ENCODE results near the gene LYZL6. TPM values are rescaled to one million over a fixed set of nuclear protein-coding genes. Genes with fewer than 3 reads are reported as not detected.

Gene LYZL6
- total and polyA plus RNA-seq, 2 experiments from 2014 or later = not detected

DNA sequence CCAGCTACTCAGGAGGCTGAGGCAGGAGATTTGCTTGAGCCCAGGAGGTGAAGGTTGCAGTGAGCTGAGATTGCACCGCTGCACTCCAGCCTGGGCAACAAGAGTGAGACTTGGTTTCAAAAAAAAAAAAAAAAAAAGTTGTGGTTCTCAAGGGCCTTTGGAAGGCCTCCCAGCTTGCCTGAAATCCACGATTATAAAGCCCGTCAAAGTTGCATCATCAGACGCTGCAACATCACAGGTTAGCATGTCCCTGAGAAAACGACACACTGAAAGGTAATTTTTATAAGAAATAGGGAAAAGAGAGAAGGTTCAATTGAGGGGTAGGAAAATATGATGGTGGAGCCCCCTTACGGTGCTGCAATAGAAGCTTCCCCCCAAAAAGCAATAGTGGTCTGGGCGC is 4.6 kb upstream of the LYZL6 start:
- H3K4me3 ChIP-seq = no peak overlapping the region
- no peaks in the 10 kb centered on the region for H3K36me3 ChIP-seq (replicated peaks; ENCODE audit: insufficient read depth, low read depth)
- no peaks in the 10 kb centered on the region for H4K20me1 ChIP-seq (ENCODE audit: insufficient read depth, poor library complexity, severe bottlenecking)
- WGBS (ENCODE audit: low lambda C conversion rate, missing lambda C conversion rate) = 90% methylated on average over 7 of the region's 7 CpGs
- H3K4me2 ChIP-seq = no peak overlapping the region
- H3K79me2 ChIP-seq = no peaks in the 10 kb centered on the region
- no peak for DNase-seq (ENCODE audit: low spot score)
- H3K27ac ChIP-seq = no peak overlapping the region
- no peaks in the 10 kb centered on the region for H3K9me2 ChIP-seq (replicated peaks; ENCODE audit: insufficient read depth)
- no peaks in the 10 kb centered on the region for H3K9me3 ChIP-seq (ENCODE audit: low read depth)
- peaks cover 3% of the 10 kb centered on the region for H3K4me1 ChIP-seq (ENCODE audit: insufficient read depth)
- H2AFZ ChIP-seq = no peak overlapping the region
- TF ChIP-seq, protein P1, sequence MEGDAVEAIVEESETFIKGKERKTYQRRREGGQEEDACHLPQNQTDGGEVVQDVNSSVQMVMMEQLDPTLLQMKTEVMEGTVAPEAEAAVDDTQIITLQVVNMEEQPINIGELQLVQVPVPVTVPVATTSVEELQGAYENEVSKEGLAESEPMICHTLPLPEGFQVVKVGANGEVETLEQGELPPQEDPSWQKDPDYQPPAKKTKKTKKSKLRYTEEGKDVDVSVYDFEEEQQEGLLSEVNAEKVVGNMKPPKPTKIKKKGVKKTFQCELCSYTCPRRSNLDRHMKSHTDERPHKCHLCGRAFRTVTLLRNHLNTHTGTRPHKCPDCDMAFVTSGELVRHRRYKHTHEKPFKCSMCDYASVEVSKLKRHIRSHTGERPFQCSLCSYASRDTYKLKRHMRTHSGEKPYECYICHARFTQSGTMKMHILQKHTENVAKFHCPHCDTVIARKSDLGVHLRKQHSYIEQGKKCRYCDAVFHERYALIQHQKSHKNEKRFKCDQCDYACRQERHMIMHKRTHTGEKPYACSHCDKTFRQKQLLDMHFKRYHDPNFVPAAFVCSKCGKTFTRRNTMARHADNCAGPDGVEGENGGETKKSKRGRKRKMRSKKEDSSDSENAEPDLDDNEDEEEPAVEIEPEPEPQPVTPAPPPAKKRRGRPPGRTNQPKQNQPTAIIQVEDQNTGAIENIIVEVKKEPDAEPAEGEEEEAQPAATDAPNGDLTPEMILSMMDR (IDR thresholded peaks at IDR 0.05; ENCODE audit: poor library complexity) = no peak
- TF ChIP-seq EZH2 (IDR thresholded peaks at IDR 0.05; ENCODE audit: borderline replicate concordance) (no peak), EZH2phosphoT487 (IDR thresholded peaks at IDR 0.05; ENCODE audit: low read depth, severe bottlenecking, unreplicated experiment) (no peak)
- H3K27me3 ChIP-seq = no peaks in the 10 kb centered on the region

DNA sequence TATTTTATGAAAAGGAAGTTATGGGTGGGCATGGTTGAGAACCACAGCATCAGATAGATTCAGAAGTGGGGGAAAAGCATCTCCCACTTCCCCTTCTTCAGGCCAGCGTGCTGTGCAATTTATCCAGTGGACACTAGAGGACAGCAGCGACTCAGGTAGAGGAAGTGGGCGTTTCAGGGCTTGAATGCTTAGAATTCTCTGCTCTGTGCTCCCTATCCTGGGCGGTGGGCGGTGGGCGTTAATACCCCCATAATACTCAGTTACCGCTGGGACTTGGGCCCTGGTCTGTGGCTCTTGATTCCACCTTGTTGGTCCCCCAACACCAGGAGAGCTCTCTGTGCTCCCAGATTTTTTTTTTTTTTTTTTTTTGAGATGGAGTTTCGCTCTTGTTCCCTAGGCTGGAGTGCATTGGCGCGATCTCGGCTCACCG is 3.7 kb upstream of the LYZL6 start:
- Histone ChIP-seq H3K36me3 (replicated peaks; ENCODE audit: insufficient read depth, low read depth) (no peaks in the 10 kb centered on the region), H3K79me2 (no peaks in the 10 kb centered on the region), H2AFZ (no peak overlapping the region), H3K27ac (no peak overlapping the region), H3K27me3 (no peaks in the 10 kb centered on the region), H4K20me1 (ENCODE audit: insufficient read depth, poor library complexity, severe bottlenecking) (no peaks in the 10 kb centered on the region), H3K4me2 (peak overlapping the region; percentile 47), H3K4me3 (no peak overlapping the region), H3K4me1 (ENCODE audit: insufficient read depth) (peaks cover 12% of the 10 kb centered on the region), H3K9me3 (ENCODE audit: low read depth) (no peaks in the 10 kb centered on the region), H3K9me2 (replicated peaks; ENCODE audit: insufficient read depth) (no peaks in the 10 kb centered on the region)
- peak; percentile 76 for DNase-seq (ENCODE audit: low spot score)
- TF ChIP-seq EZH2phosphoT487 (IDR thresholded peaks at IDR 0.05; ENCODE audit: low read depth, severe bottlenecking, unreplicated experiment) (no peak), EZH2 (IDR thresholded peaks at IDR 0.05; ENCODE audit: borderline replicate concordance) (no peak)
- TF ChIP-seq, protein P1 (IDR thresholded peaks at IDR 0.05; ENCODE audit: poor library complexity) = peak; percentile 78
- 20% methylated on average over 9 of the region's 12 CpGs for WGBS (ENCODE audit: low lambda C conversion rate, missing lambda C conversion rate)

DNA sequence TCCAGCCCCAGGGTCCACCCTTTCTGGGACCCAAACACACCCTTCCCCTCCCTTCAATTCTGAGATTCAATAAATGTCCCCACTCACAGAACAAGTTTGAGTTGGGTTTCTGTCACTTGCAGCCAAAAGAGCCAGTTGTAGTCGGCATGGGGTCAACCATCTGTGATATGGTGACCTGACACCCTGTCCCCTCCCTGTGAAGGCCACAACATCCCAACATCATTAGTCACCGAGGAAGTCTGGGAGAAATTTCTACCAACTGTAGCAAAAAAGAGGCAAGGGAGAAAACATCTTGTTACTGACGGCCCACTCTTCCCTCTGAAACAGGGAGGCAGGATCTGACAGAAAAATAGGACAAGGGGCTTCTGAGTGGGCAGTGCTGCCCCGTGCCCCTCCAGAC is 638 bp upstream of the LYZL6 start:
- no peaks in the 10 kb centered on the region for H3K9me2 ChIP-seq (replicated peaks; ENCODE audit: insufficient read depth)
- 90% methylated on average over 4 of the region's 4 CpGs for WGBS (ENCODE audit: low lambda C conversion rate, missing lambda C conversion rate)
- no peak for TF ChIP-seq EZH2 (IDR thresholded peaks at IDR 0.05; ENCODE audit: borderline replicate concordance)
- no peak for TF ChIP-seq EZH2phosphoT487 (IDR thresholded peaks at IDR 0.05; ENCODE audit: low read depth, severe bottlenecking, unreplicated experiment)
- TF ChIP-seq, protein P1 (IDR thresholded peaks at IDR 0.05; ENCODE audit: poor library complexity) = no peak
- H3K36me3 ChIP-seq (replicated peaks; ENCODE audit: insufficient read depth, low read depth) = no peaks in the 10 kb centered on the region
- no peak overlapping the region for H3K4me3 ChIP-seq
- H3K4me2 ChIP-seq = no peak overlapping the region
- H3K27me3 ChIP-seq = no peaks in the 10 kb centered on the region
- H4K20me1 ChIP-seq (ENCODE audit: insufficient read depth, poor library complexity, severe bottlenecking) = no peaks in the 10 kb centered on the region
- H3K79me2 ChIP-seq = no peaks in the 10 kb centered on the region
- no peak for DNase-seq (ENCODE audit: low spot score)
- H3K9me3 ChIP-seq (ENCODE audit: low read depth) = no peaks in the 10 kb centered on the region
- no peak overlapping the region for H2AFZ ChIP-seq
- peaks cover 13% of the 10 kb centered on the region for H3K4me1 ChIP-seq (ENCODE audit: insufficient read depth)
- no peak overlapping the region for H3K27ac ChIP-seq

All from hepatocyte (in vitro differentiated cells).